ENCODE results near the gene NMBR.

GRCh38 chr6:142047934-142048592, 98.9 kb downstream of the NMBR start:
- no peak for TF ChIP-seq POLR2AphosphoS5 (IDR thresholded peaks at IDR 0.05; ENCODE audit: low read depth, low read length)
- no peak for TF ChIP-seq CTCF (IDR thresholded peaks at IDR 0.05)
- TF ChIP-seq REST (IDR thresholded peaks at IDR 0.05; ENCODE audit: insufficient read depth in 1 of 2, low read depth in 2 of 2, low read length in 1 of 2): no peak

Measured in Panc1 (cell line).